ENCODE measurements around the gene PEX14. TPM values are rescaled to one million over a fixed set of nuclear protein-coding genes. Genes with fewer than 3 reads are reported as not detected.

The PEX14 gene
- total and polyA plus RNA-seq, 2 experiments from 2014 or later = 10.0 to 20.9 TPM

DNA sequence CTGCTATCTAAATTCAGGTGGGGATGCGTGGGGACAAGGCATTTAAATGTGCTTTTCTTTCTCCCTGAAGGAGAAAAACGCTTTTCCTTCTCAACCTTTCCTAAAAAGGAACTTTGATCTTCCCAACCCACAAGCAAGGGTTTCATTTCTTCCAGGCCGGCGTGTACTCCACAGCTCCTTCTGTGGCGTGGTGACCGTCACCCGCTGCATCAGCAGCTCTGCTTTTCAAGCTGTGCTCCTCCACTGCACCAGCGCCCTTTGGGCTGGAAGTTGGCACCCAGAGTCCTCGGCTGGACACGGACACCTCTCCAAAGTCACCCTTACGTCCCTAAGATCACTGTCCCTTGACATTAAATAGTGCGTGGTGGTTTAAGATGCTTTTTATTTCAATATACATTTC is 54.3 kb downstream of the PEX14 start:
- 90% methylated on average over 12 of the region's 12 CpGs for WGBS (ENCODE audit: low lambda C conversion rate, missing lambda C conversion rate)
- Histone ChIP-seq H3K4me2 (no peak overlapping the region), H3K4me1 (ENCODE audit: insufficient read depth) (peaks cover 20% of the 10 kb centered on the region), H3K4me3 (no peak overlapping the region), H2AFZ (no peak overlapping the region), H4K20me1 (ENCODE audit: insufficient read depth, poor library complexity, severe bottlenecking) (peaks cover 24% of the 10 kb centered on the region), H3K9me3 (ENCODE audit: low read depth) (no peaks in the 10 kb centered on the region), H3K27ac (peak overlapping the region; percentile 52), H3K36me3 (replicated peaks; ENCODE audit: insufficient read depth, low read depth) (no peaks in the 10 kb centered on the region), H3K9me2 (replicated peaks; ENCODE audit: insufficient read depth) (no peaks in the 10 kb centered on the region), H3K27me3 (no peaks in the 10 kb centered on the region), H3K79me2 (peaks cover 67% of the 10 kb centered on the region)
- TF ChIP-seq, protein P1, sequence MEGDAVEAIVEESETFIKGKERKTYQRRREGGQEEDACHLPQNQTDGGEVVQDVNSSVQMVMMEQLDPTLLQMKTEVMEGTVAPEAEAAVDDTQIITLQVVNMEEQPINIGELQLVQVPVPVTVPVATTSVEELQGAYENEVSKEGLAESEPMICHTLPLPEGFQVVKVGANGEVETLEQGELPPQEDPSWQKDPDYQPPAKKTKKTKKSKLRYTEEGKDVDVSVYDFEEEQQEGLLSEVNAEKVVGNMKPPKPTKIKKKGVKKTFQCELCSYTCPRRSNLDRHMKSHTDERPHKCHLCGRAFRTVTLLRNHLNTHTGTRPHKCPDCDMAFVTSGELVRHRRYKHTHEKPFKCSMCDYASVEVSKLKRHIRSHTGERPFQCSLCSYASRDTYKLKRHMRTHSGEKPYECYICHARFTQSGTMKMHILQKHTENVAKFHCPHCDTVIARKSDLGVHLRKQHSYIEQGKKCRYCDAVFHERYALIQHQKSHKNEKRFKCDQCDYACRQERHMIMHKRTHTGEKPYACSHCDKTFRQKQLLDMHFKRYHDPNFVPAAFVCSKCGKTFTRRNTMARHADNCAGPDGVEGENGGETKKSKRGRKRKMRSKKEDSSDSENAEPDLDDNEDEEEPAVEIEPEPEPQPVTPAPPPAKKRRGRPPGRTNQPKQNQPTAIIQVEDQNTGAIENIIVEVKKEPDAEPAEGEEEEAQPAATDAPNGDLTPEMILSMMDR (IDR thresholded peaks at IDR 0.05; ENCODE audit: poor library complexity) = no peak
- TF ChIP-seq EZH2phosphoT487 (IDR thresholded peaks at IDR 0.05; ENCODE audit: low read depth, severe bottlenecking, unreplicated experiment) (no peak), EZH2 (IDR thresholded peaks at IDR 0.05; ENCODE audit: borderline replicate concordance) (no peak)
- DNase-seq (ENCODE audit: low spot score) = no peak

DNA sequence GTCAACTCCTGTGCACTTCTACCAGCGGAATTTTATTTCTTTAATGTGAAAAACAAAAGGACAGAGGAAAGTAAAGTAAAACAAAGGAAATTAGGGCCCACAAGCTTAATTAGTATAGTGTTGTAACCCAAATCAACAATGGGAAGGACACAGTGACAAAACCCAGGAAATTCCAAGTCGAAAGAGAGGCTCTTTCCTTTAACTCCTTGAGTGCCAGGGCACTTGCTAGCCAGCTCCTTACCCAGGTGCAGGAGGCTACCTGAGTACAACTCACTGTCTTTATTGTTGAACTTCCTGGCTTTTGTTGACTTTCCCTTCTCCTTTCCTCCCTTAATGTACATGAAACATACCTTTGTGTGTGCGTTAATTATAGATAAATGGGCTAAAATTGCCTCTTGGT is 55.0 kb downstream of the PEX14 start:
- H3K27ac ChIP-seq = no peak overlapping the region

DNA sequence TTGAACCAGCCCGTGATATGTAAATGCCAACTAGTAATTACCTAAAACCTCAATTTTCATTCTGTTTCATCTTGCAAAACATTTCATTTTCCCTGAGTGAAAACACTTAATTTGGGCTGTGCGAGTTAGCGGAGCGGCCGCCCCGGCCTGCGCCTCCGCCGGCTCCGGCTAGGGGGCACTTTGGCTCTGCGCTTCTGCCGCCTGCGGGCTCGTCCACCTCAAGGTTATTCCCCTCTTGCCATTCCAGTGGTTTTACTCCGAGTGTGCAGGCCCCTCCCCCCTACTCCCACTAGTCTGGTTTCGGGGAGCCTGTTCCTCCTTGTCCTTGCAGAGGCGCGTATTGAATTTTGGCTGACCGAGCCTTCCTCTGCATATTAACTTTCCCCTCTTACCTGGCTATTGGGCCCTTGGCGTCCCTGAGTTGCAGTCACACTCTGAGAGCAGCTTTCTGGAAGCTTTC is 55.6 kb downstream of the PEX14 start:
- H3K4me2 ChIP-seq = peak overlapping the region; percentile 69
- no peaks in the 10 kb centered on the region for H3K9me3 ChIP-seq (ENCODE audit: low read depth)
- peak; percentile 87 for DNase-seq (ENCODE audit: low spot score)
- no peak overlapping the region for H3K27ac ChIP-seq
- TF ChIP-seq, protein P1 (IDR thresholded peaks at IDR 0.05; ENCODE audit: poor library complexity) = peak; percentile 83
- TF ChIP-seq EZH2phosphoT487 (IDR thresholded peaks at IDR 0.05; ENCODE audit: low read depth, severe bottlenecking, unreplicated experiment) = no peak
- no peak overlapping the region for H3K4me3 ChIP-seq
- peaks cover 20% of the 10 kb centered on the region for H3K4me1 ChIP-seq (ENCODE audit: insufficient read depth)
- peaks cover 68% of the 10 kb centered on the region for H3K79me2 ChIP-seq
- H4K20me1 ChIP-seq (ENCODE audit: insufficient read depth, poor library complexity, severe bottlenecking) = peaks cover 19% of the 10 kb centered on the region
- H3K9me2 ChIP-seq (replicated peaks; ENCODE audit: insufficient read depth) = no peaks in the 10 kb centered on the region
- WGBS (ENCODE audit: low lambda C conversion rate, missing lambda C conversion rate) = 13% methylated on average over 20 of the region's 20 CpGs
- no peak overlapping the region for H2AFZ ChIP-seq
- no peaks in the 10 kb centered on the region for H3K27me3 ChIP-seq
- H3K36me3 ChIP-seq (replicated peaks; ENCODE audit: insufficient read depth, low read depth) = no peaks in the 10 kb centered on the region

More for the DNA sequence above, 55.0 kb downstream of the PEX14 start:
- Histone ChIP-seq H3K4me1 (ENCODE audit: insufficient read depth) (peaks cover 20% of the 10 kb centered on the region), H2AFZ (no peak overlapping the region), H3K79me2 (peaks cover 69% of the 10 kb centered on the region), H3K27me3 (no peaks in the 10 kb centered on the region), H4K20me1 (ENCODE audit: insufficient read depth, poor library complexity, severe bottlenecking) (peaks cover 19% of the 10 kb centered on the region), H3K9me2 (replicated peaks; ENCODE audit: insufficient read depth) (no peaks in the 10 kb centered on the region), H3K36me3 (replicated peaks; ENCODE audit: insufficient read depth, low read depth) (no peaks in the 10 kb centered on the region), H3K4me2 (peak overlapping the region; percentile 69), H3K9me3 (ENCODE audit: low read depth) (no peaks in the 10 kb centered on the region), H3K4me3 (no peak overlapping the region)
- no peak for TF ChIP-seq EZH2 (IDR thresholded peaks at IDR 0.05; ENCODE audit: borderline replicate concordance)
- TF ChIP-seq, protein P1 (IDR thresholded peaks at IDR 0.05; ENCODE audit: poor library complexity) = no peak
- TF ChIP-seq EZH2phosphoT487 (IDR thresholded peaks at IDR 0.05; ENCODE audit: low read depth, severe bottlenecking, unreplicated experiment) = no peak
- DNase-seq (ENCODE audit: low spot score) = no peak
- WGBS (ENCODE audit: low lambda C conversion rate, missing lambda C conversion rate) = 33% methylated on average over 3 of the region's 3 CpGs

Data from hepatocyte (in vitro differentiated cells).